Caco-2 (cell line): ENCODE results near the gene PLEKHG3. TPM values are rescaled to one million over a fixed set of nuclear protein-coding genes. Genes with fewer than 3 reads are reported as not detected.

Source experiments
- BruUV-seq: library from RNA; stranded (reverse); fragments of 400-500 nt; replicated peaks from 2 replicates; lab custom pipeline; 2021; lab: Mats Ljungman, UMichigan
- CTCF ChIA-PET: fragments of 300-600 bp; sonication (Branson Sonifier 250); formaldehyde crosslinking; loops from one replicate; lab custom pipeline; 2022; ENCODE audit warnings: antibody characterized with exemption; lab: Charles Lee
- POLR2A ChIA-PET: fragments of 300-600 bp; sonication (Branson Sonifier 250); formaldehyde crosslinking; loops from one replicate; lab custom pipeline; 2022; ENCODE audit warnings: antibody characterized with exemption; lab: Charles Lee
- DNase-seq, 2 experiments: peaks; one replicate each; pipeline versions ENCODE4 v3.0.0 to v3.0.0-alpha.2; 2020 to 2022
- H3K27me3 ChIP-seq: replicated peaks from 2 replicates; pipeline ENCODE4 v1.6.0; 2011; ENCODE audit warnings: low read length; ENCODE audit not compliant: control insufficient read depth, insufficient read depth
- H3K36me3 ChIP-seq: 2 replicates; pipeline ENCODE4 v1.5.1; 2011; ENCODE audit warnings: low read length; ENCODE audit not compliant: control insufficient read depth, insufficient read depth
- H3K4me1 ChIP-seq: fragments of 250-450 bp; sonication (Bioruptor Pico); 2 replicates; pipeline ENCODE4 v1.5.1; 2020; ENCODE audit warnings: mild to moderate bottlenecking
- H3K4me3 ChIP-seq: 2 replicates; pipeline ENCODE4 v1.5.1; 2011; ENCODE audit warnings: low read depth, mild to moderate bottlenecking, control low read depth, low read length
- H3K9me3 ChIP-seq: fragments of 250-450 bp; sonication (Bioruptor Pico); 2 replicates; pipeline ENCODE4 v1.5.1; 2020; ENCODE audit warnings: mild to moderate bottlenecking, moderate library complexity
- H3K27ac Mint-ChIP-seq: one replicate; pipeline ENCODE4 v1.8.0; 2022; ENCODE audit warnings: mixed read lengths; ENCODE audit not compliant: unreplicated experiment
- H3K27me3 Mint-ChIP-seq: one replicate; pipeline ENCODE4 v1.8.0; 2022; ENCODE audit warnings: mixed read lengths; ENCODE audit not compliant: insufficient read depth, unreplicated experiment
- H3K36me3 Mint-ChIP-seq: one replicate; pipeline ENCODE4 v1.8.0; 2022; ENCODE audit warnings: mild to moderate bottlenecking, mixed read lengths; ENCODE audit not compliant: insufficient read depth, unreplicated experiment
- H3K4me1 Mint-ChIP-seq: one replicate; pipeline ENCODE4 v1.8.0; 2022; ENCODE audit warnings: low read depth, mixed read lengths; ENCODE audit not compliant: unreplicated experiment
- H3K4me3 Mint-ChIP-seq: one replicate; pipeline ENCODE4 v1.8.0; 2022; ENCODE audit warnings: mild to moderate bottlenecking, moderate library complexity, mixed read lengths; ENCODE audit not compliant: unreplicated experiment
- H3K9me3 Mint-ChIP-seq: one replicate; pipeline ENCODE4 v1.8.0; 2022; ENCODE audit warnings: mixed read lengths; ENCODE audit not compliant: unreplicated experiment
- CTCF ChIP-seq, 2 experiments: fragments of 200-600 bp in 1 of 2; IDR thresholded peaks; 1 replicate in 1 of 2; 2 replicates in 1 of 2; pipeline versions ENCODE4 v1.5.1 to v1.8.0; 2011 to 2022; ENCODE audit warnings: antibody characterized with exemption in 1 of 2, control low read depth in 1 of 2, inconsistent platforms in 1 of 2, low read depth in 1 of 2, low read length in 1 of 2, mild to moderate bottlenecking in 1 of 2, moderate library complexity in 1 of 2; ENCODE audit not compliant: insufficient read depth in 1 of 2, severe bottlenecking in 1 of 2, unreplicated experiment in 1 of 2
- intact Hi-C: fragments of 100-400 bp; cut with micrococcal nuclease; formaldehyde crosslinking; loops from one replicate; pipeline ENCODE4 v1.10.0; 2022; ENCODE audit not compliant: unreplicated experiment
- total RNA-seq: library from RNA; stranded (reverse); gene quantifications from 2 replicates; pipeline ENCODE4 v1.2.3, GENCODE V29; 2022

Gene PLEKHG3
- total RNA-seq, 1 experiment from 2014 or later = 85.9 TPM

GRCh38 chr14:64736271-64737169, 32.3 kb downstream of the PLEKHG3 start:
- Mint-ChIP-seq H3K9me3 (no peaks in the 10 kb centered on the region), H3K36me3 (peaks cover 67% of the 10 kb centered on the region), H3K27ac (no peak overlapping the region), H3K27me3 (no peaks in the 10 kb centered on the region), H3K4me3 (no peak overlapping the region), H3K4me1 (no peaks in the 10 kb centered on the region)
- POLR2A ChIA-PET = no interaction called here
- CTCF ChIA-PET = interaction anchor here (0.7 kb wide), 1 partner anchor 28 kb away, joined by 5 read pairs; no protein-coding TSS in a partner anchor
- Histone ChIP-seq H3K4me1 (0 out of 2 replicates have a peak, but pooled peaks cover 3% of the 10 kb centered on the region), H3K36me3 (peaks cover 8% of the 10 kb centered on the region), H3K27me3 (no peaks in the 10 kb centered on the region), H3K9me3 (no peaks in the 10 kb centered on the region), H3K4me3 (no peak overlapping the region)
- BruUV-seq = no TSS peak
- intact Hi-C loops = no loop called here
- no peak for DNase-seq
- TF ChIP-seq CTCF (IDR thresholded peaks at IDR 0.05; ENCODE audit: insufficient read depth in 1 of 2, low read depth in 1 of 2, low read length in 1 of 2, severe bottlenecking in 1 of 2, unreplicated experiment in 1 of 2) = no peak

GRCh38 chr14:64737391-64738280, 33.4 kb downstream of the PLEKHG3 start:
- H3K27ac Mint-ChIP-seq = no peak overlapping the region

More at GRCh38 chr14:64737391-64738280, 33.4 kb downstream of the PLEKHG3 start:
- ChIA-PET POLR2A (no interaction called here), CTCF (no interaction called here)
- Histone ChIP-seq H3K4me1 (0 out of 2 replicates have a peak, but pooled peaks cover 3% of the 10 kb centered on the region), H3K27me3 (no peaks in the 10 kb centered on the region), H3K36me3 (peaks cover 11% of the 10 kb centered on the region), H3K4me3 (no peak overlapping the region), H3K9me3 (no peaks in the 10 kb centered on the region)
- no peaks in the 10 kb centered on the region for H3K27me3 Mint-ChIP-seq
- no TSS peak for BruUV-seq
- no peaks in the 10 kb centered on the region for H3K4me1 Mint-ChIP-seq
- H3K9me3 Mint-ChIP-seq = no peaks in the 10 kb centered on the region
- TF ChIP-seq CTCF (IDR thresholded peaks at IDR 0.05; ENCODE audit: insufficient read depth in 1 of 2, low read depth in 1 of 2, low read length in 1 of 2, severe bottlenecking in 1 of 2, unreplicated experiment in 1 of 2) = no peak
- intact Hi-C loops = no loop called here
- H3K36me3 Mint-ChIP-seq = peaks cover 70% of the 10 kb centered on the region
- no peak for DNase-seq
- no peak overlapping the region for H3K4me3 Mint-ChIP-seq
